Measurements from ENCODE around the gene CDH4.

Gene CDH4

DNA sequence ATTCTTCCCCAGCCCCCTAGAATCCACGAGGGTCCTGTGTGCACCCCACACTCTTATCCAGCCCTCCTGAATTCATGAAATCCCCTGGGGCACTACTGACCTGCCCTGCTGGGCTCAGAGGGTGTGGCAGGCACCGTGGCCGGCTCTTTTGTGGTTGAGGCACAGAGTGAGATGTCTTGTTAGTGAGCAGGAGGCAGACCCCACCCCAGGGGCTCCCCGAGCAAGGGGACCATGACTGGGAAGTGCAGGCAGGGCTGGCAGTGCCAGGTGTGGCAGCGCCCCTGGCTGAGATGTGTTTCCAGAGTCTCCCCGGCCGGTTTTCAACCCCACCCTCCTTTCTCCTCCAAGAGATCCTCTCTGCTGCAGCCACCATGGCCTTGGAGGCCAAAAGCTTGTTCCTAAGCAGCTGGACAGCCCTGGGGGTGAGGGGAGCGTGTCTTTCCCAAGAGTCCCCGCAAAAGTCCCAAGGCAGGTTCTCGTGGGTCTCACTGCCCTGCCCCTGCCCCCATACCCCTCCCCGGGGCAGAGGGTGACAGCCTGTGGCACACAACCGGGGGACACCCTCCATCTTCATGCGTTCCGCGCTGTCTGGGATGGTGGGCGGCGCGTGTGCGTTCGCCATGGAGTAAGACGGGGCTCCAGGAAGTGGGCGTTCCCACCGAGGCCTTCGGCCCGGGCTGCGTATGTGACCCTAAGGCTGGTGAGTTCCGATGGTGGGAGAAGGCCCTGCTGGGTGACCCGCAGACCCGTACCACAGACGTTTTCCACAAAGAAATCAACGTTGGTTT is 604.8 kb downstream of the CDH4 start:
- DNase-seq, result no peak

- DNase-seq, result no peak
Observed at GRCh38 chr20:61857414-61857775, 605.3 kb downstream of the CDH4 start.

GRCh38 chr20:61857884-61858283 is 605.8 kb downstream of the CDH4 start:
- no peak for DNase-seq

- no peak for DNase-seq
Observed at GRCh38 chr20:61859767-61860166, 607.7 kb downstream of the CDH4 start.

- DNase-seq, result no peak
Observed at GRCh38 chr20:61860260-61860987, 608.4 kb downstream of the CDH4 start.

- DNase-seq, result no peak
Observed at GRCh38 chr20:61861054-61861841, 609.2 kb downstream of the CDH4 start.

GRCh38 chr20:61861858-61862257 is 609.8 kb downstream of the CDH4 start:
- DNase-seq, result no peak

DNA sequence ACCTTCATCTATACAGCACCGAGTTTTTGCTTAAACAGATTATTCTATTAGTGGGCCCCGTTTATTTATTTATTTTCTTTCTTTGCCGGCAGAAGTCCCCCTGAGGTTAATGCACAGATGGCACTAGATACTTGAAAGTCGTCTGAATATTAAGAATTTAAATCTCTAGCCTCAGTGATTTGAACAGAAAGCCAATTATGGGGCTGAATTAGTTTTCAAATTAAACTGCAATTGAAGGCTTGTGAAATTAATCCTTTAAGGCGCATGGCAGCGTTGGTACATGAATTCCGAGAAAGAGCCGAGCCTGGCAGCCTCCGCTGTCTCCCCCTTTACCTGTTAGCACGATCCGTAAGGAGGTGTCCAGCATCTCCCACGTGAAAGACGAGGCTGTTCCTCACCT is 610.8 kb downstream of the CDH4 start:
- no peak for DNase-seq

- no peak for DNase-seq
Observed at GRCh38 chr20:61864481-61864880, 612.4 kb downstream of the CDH4 start.

DNA sequence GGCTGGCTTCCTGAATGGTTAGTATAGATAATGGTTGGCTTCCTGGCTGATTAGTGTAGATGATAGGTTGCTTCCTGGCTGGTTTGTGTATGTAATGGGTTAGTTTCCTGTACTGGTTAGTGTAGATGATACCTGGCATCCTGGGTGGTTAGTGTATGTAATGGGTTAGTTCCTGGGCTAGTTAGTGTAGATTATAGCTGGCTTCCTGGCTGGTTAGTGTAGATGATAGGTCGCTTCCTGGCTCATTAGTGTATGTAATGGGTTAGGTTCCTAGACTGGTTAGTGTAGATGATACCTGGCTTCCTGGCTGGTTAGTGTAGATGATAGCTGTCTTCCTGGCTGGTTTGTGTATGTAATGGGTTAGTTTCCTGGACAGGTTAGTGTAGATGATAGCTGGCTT is 613.3 kb downstream of the CDH4 start:
- no peak for DNase-seq

- DNase-seq, result no peak
Observed at GRCh38 chr20:61866165-61866564, 614.1 kb downstream of the CDH4 start.

GRCh38 chr20:61868006-61868405 is 615.9 kb downstream of the CDH4 start:
- DNase-seq, result no peak

DNA sequence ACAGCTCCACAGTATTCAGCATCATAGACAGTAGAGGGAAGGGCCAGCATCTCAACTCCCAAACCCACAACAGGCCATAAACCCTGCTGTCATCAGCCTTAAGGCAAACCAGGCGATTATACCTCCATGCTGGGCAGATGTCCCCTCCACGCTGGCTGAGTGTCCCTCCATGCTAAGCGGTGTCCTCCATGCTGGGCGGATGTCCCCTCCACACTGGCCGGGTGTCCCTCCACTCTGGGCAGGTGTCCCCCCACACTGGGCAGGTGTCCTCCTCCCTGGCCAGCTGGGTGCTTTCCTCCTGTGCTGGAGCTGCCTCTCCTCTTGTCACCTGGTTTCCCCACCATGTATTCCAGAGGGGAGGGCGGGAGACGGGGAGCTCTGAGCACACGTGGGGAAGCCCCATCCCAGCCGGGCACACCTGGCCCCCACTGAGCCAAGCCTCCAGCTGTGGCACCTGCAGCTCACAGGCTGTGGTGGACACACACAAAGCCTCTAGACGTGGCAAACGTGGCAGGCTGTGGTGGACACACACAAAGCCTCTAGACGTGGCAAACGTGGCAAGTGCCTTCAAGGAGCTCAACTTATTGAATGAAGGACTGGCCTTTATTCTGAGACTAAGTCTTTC is 616.5 kb downstream of the CDH4 start:
- DNase-seq, result no peak

DNA sequence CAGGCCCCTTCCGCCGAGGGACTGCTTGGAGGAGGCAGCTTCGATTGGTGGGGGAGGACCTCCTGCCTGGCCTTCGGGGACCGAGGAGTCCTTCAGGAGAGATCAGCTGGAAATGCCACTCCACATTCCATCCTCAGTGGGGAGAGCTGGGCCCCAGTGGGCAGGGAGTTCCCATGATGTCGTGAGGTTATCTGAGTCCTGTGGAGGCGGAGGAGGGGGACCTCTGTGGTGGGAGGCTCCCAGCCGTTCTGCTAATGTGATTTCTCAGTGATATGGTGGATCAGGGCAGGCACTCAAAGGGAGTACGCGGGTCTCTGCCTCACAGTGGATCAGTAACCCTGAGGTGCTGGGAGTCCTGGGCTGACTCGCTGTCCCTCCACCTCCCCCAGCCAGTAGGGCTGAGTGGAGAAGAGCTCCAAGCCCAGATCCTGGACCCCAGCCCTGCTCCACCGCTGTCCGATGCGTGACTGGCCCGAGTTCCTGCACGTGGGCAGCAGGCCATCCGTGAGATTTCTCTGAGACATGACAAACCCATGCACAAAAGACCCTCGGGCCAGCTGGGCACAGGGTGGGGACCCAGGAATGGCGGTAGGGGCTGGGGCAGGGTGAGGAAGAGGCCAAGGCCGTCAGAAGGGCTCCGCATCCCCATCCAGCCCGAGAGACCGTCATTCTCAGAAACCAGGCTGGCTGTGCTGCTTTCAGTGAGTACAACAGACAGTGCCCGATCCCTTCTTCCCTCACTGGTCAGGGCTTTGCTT is 617.9 kb downstream of the CDH4 start:
- DNase-seq, result no peak

DNA sequence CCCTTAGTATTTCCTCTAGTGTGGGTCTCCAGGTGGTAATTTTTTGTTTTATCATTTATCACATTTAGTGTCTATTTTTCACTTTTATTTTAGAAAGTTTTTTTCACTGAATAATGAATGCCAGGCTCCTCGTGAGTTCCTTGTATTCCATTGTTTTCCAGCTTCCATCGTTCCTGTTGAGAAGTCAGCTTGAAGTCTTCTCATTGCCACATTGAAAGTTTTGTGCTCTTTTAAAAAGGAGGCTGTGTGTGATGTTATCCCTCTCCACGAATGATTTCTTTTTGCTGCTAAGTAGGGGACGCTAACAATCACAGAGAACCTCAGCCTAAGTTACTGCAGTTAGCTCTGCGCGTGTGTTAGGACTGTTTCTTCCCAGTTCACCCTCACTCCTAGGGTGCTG is 619.1 kb downstream of the CDH4 start:
- DNase-seq, result no peak

DNA sequence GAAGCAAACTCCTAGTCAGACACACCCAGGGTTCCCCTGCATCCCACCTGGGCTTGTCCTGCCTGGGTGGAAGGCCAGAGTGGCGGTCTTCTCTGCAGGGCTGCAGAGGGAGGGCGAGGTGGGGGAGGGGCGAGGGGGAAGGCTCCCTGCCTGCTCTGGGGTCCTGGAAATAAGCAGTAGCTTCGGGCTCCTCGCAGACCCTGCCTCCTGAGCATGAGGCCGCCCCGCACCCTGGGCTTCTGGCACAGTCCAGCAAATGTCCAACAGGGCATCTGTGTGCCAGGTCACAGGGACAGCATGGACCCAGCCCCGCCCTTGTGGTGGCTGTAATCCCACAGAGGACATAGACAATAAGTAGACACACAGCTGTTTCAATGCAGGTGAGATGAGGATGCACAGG is 619.9 kb downstream of the CDH4 start:
- no peak for DNase-seq

DNA sequence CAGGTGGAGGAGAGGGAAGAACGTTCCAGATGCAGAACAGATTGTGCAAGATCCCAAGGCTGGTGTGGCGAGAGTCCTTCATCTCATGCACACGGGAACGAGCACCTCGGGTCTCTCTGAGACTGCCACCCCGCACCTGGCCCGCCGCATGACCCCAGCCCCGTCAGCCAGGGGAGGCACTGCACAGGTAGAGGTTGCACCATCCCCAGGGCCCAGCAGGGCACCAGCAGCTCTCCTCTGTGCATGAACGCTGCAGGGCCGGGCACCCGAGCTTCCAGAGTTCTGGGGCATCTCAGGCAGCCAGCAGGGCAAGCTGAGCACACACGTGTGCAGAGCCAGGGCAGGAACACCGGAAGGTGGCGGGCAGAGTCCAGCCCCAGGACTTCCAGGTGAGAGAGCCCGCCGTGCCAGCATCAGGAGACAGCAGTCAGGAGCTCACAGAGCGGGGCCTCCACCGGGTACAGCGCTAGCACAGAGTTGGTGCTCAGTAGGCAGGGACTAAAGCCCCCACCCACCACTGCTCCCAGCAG is 620.4 kb downstream of the CDH4 start:
- no peak for DNase-seq

DNA sequence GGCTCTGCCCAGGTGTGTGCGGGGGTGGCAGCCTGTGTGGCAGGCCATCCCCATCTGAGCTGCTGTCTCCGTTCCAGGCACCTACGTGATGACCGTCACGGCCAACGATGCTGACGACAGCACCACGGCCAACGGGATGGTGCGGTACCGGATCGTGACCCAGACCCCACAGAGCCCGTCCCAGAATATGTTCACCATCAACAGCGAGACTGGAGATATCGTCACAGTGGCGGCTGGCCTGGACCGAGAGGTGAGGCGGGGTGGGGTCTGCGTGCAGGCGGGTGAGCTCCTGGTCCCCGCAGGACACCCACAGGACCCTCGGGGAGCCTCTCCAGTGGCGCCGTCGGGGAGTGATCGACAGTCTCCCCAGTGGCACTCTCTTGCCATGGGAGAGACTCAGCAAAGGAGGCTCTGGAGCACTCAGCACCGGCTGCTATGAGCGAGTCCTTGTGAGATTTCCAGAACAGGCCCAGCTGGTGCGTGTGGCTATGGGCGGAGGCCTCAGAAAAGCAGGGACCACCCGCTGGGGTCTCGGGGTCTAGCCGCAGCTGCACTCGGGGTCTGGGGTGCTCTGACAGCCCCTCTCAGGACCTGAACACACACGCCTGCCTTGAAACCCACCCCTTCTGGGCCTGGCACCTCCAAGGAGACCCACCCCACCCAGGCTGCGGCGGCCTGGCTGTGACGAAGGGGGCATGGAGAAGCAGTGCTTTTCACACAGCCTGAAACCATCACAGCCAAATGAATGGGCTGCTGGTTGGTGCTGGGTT is 621.8 kb downstream of the CDH4 start:
- no peak for DNase-seq

DNA sequence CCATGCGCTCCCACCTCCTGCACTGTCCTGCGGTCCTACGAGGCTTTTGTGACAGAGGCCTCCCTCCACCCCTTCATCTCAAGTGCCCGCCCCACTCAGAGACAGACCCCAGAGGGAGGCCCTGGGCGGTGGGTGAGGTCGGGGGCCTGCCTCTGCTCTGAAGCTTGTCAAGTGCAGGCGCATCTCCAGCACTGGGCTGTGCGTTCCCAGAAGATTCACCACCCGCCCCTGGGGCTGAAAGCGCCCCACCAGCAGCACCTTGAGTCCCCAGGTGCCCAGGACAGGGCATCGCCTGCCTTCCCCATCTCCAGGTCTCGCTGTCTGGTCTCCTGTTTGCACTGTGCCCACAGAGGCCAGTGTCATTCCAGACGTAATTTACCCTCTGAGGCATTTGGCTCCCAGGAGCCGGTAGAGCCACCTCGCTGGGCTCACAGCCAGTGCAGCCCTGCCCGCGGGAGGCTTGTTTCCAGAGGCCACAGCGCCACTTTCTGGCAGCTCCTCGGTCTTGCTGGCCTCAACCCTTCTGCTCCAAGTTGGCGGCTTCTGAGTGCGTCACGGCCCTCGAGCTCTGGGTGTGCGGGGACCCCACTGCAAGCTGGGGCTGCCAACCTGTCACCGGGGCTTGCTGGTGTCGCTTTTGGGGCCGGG is 622.5 kb downstream of the CDH4 start:
- peak; percentile 33 for DNase-seq

DNA sequence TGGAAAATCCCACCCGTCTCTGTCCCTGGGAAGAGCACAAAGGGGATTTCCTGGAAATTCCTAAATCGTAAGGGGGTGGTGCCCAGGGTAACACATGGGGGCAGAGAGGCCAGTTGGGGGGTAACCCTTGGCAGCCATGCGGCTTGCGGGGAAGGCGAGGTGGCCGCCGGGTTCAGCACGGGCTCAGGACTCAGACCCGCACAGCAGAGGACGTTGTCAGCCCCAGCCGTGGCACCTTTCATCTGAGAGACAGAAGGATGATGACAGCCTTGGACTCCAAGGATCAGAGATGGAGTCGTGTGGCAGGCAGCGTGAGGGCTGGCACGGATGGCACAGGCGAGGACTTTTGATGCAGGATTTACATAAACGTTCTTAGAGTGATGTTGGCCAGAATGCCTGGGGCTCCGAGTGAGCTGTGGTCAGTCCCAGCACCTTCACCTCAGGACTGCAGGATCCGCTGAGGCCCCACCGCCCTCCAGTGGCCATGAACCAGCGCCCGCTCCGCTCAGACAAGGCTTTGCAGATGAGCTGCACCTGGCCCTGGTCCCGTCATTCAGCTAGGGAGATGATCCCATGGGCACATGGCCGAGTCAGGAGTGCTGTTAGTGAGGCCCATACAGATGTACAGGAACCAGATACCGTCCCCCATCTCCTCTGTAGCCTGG is 623.3 kb downstream of the CDH4 start:
- DNase-seq, result no peak

Data from fibroblast of skin of scalp (primary cell).